HG02610 (cell line): ENCODE results near the gene PITPNM3.

Experiments
- ATAC-seq: cut with Tn5 transposase; IDR thresholded peaks from one replicate; pipeline ENCODE4 v1.9.1; 2021; ENCODE audit warnings: mild to moderate bottlenecking, moderate library complexity; ENCODE audit not compliant: unreplicated experiment

Gene PITPNM3

GRCh38 chr17:6528557-6528956, 27.8 kb downstream of the PITPNM3 start:
- no peak for ATAC-seq

GRCh38 chr17:6526362-6527152, 29.8 kb downstream of the PITPNM3 start:
- no peak for ATAC-seq

GRCh38 chr17:6525731-6526130, 30.6 kb downstream of the PITPNM3 start:
- ATAC-seq = no peak

GRCh38 chr17:6525141-6525540, 31.2 kb downstream of the PITPNM3 start:
- ATAC-seq = no peak

- no peak for ATAC-seq
Measured at GRCh38 chr17:6524520-6524919, 31.8 kb downstream of the PITPNM3 start.

GRCh38 chr17:6523809-6524355, 32.5 kb downstream of the PITPNM3 start:
- no peak for ATAC-seq

GRCh38 chr17:6523330-6523729, 33.0 kb downstream of the PITPNM3 start:
- no peak for ATAC-seq

GRCh38 chr17:6521586-6521985, 34.8 kb downstream of the PITPNM3 start:
- ATAC-seq = no peak

GRCh38 chr17:6517062-6517461, 39.3 kb downstream of the PITPNM3 start:
- no peak for ATAC-seq

- ATAC-seq = no peak
Measured at GRCh38 chr17:6514371-6514770, 42.0 kb downstream of the PITPNM3 start.

- ATAC-seq = no peak
Measured at GRCh38 chr17:6512552-6512951, 43.8 kb downstream of the PITPNM3 start.

GRCh38 chr17:6510321-6510977, 45.9 kb downstream of the PITPNM3 start:
- no peak for ATAC-seq

- no peak for ATAC-seq
Measured at GRCh38 chr17:6509921-6510320, 46.4 kb downstream of the PITPNM3 start.

GRCh38 chr17:6509031-6509771, 47.2 kb downstream of the PITPNM3 start:
- ATAC-seq = no peak

- ATAC-seq = no peak
Measured at GRCh38 chr17:6508519-6509030, 47.8 kb downstream of the PITPNM3 start.

GRCh38 chr17:6508016-6508415, 48.3 kb downstream of the PITPNM3 start:
- ATAC-seq = no peak

- no peak for ATAC-seq
Measured at GRCh38 chr17:6507535-6507934, 48.8 kb downstream of the PITPNM3 start.

GRCh38 chr17:6506679-6507231, 49.6 kb downstream of the PITPNM3 start:
- no peak for ATAC-seq

- no peak for ATAC-seq
Measured at GRCh38 chr17:6505425-6506142, 50.8 kb downstream of the PITPNM3 start.

- ATAC-seq = no peak
Measured at GRCh38 chr17:6503641-6504195, 52.6 kb downstream of the PITPNM3 start.
